Stimulated activated CD4-positive, alpha-beta T cell treated with anti-CD3 and anti-CD28 coated beads, Interleukin-12 subunit alpha, Interleukin-12 subunit beta, amount 100 ng/mL, for 24 hours (primary cell): ENCODE data around the gene FNDC11.
"Not testable (repeated sequence)": the region's sequence is repeated elsewhere in the genome, so short reads cannot be mapped to it uniquely, and the experiment has no call there.

Experiments
- DNase-seq, 2 experiments: peaks; one replicate each; pipeline ENCODE4 v3.0.0-alpha.2; 2020; ENCODE audit warnings: low read depth in 2 of 2

The FNDC11 gene

GRCh38 chr20:63566395-63567135 is 12.6 kb downstream of the FNDC11 start:
- DNase-seq: no peak

DNA sequence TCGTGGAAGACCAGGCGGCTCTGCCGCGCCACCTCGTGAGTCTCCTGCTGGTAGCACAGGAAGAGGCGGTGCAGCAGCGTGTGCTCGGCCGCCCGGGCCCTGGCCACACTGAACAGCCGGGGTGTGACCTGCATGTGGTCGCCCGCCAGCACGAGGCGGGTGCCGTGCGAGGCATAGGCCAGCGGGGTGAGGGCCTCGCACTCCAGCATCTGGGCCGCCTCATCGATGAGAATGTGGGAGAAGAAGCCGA is 13.1 kb downstream of the FNDC11 start:
- no peak for DNase-seq

DNA sequence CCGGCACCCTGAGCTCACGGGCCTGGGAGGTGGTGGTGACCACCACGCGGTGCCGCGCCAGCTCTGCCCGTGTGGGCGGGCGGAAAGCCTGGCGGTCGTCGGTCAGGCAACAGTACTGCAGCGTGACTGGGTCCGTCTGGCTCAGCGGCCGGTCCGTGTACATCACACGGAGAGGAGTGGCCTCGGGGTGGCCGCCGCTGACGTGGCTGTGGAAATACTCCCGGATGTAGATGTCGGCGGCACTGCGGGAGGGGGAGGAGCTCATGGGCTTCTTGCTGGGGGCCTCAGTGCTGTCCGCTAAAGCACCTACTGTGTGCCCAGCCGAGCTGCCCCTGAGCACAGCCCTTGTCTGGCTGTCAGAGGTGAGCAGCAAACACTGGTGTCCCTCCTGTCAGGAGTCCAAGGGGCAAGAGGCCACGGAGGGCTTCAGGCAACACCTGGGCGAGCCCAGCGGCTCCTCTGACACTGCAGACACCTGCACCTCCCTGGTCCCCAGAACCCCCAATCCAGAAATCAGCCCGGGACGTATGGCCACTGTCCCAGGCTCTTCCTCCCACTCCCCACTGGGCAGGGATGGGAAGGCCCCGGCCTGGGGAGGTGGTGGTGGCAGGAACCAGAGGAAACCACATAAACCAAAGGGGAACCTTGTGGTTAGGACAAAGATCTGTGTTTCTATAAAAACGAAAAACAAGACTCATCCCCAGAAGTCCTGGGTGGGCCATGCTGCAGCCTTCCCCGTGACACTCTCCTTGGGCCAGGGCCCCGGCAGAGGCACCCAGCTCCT is 13.6 kb downstream of the FNDC11 start:
- DNase-seq: peak in 1 of 2 experiments; percentile 37

GRCh38 chr20:63568170-63568981 is 14.4 kb downstream of the FNDC11 start:
- DNase-seq: no peak

GRCh38 chr20:63568986-63569949 is 15.3 kb downstream of the FNDC11 start:
- no peak for DNase-seq

DNA sequence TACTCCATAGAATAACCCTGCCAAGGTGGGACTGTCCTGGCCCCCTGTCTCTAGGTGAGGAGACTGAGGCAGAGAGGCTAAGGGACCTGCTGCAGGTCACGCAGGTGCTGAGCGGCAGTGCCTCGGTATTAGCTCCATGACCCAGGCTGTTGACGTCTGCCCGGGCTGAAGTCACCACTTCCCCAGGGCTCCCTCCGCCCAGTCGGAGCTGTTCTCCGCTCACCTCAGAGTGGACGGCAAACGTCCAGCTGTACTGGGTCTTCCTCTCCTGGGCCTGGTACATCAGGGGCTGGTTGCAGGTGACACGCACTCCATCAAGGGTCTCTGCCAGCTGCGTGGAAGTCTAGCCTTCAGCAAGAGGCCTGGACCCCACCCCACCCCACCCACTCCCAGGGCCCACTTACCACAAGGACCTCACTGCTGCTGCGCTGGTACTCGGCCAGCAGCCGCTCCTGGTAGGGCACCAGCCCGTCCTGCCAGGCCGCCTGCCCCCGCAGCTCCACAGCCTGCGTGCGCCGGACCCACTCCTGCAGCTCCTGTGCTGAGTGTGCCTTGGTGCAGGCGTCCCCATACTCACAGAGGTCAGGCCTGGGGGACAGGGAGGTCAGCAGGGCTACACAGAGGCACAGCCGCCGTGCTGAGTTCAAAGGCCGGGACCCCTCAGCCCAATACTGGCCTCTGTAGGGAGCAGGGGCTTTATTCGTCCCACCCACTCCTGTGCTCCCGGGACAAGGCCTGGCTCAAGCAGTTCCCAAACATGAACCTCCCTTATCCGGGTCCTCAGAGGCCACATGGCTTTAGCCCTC is 16.5 kb downstream of the FNDC11 start:
- no peak for DNase-seq

DNA sequence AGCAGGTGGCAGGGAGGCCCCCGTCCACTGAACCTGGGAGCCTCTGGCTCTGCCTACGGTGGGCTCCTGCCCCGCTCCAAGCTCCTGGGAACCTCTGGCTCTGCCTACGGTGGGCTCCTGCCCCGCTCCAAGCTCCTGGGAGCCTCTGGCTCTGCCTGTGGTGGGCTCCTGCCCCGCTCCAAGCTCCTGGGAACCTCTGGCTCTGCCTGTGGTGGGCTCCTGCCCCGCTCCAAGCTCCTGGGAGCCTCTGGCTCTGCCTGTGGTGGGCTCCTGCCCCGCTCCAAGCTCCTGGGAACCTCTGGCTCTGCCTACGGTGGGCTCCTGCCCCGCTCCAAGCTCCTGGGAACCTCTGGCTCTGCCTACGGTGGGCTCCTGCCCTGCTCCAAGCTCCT is 17.1 kb downstream of the FNDC11 start:
- DNase-seq: not testable (repeated sequence)

- no peak for DNase-seq
These were observed 18.3 kb downstream of the FNDC11 start for GRCh38 chr20:63572071-63572787.

DNA sequence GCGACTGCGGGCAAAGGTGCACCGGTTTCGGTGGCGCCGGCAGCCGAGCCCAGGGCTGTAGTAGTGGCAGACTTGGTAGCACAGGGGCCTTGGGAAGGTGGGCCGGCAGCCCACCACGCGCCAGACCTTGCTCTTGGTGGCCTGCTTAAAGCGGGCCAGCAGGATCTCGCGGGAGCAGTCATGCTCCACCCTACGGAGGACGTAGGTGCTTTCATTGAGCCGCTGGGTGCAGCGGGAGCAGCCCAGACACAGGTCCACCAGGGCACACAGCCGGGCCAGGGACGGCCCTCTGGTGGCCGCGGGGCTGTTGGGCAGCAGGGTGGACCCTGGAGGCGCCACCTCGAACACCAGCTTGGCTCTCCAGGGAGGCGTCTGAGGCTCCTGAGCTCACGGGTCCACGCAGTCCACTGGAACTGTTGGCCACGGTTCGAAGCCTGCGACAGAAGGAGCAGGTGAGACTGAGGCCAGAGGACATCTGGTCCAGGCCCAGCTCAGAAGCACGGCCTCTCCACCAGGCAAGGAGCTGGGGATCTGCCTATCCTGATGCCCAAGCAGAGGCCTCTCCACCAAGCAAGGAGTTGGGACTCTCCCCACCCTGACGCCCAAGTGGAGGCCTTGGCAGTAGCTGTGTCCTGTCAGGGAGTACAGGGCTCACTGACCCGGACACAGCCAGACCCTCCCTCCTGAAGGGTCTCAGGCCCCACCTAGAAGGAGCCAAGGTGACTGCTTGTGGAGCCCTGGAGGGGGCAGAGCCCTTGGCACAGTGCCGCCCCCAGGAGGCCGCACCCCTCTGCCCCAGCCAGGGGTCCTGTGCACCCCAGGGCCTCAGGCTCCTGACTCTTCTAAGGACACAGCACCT is 19.1 kb downstream of the FNDC11 start:
- no peak for DNase-seq

DNA sequence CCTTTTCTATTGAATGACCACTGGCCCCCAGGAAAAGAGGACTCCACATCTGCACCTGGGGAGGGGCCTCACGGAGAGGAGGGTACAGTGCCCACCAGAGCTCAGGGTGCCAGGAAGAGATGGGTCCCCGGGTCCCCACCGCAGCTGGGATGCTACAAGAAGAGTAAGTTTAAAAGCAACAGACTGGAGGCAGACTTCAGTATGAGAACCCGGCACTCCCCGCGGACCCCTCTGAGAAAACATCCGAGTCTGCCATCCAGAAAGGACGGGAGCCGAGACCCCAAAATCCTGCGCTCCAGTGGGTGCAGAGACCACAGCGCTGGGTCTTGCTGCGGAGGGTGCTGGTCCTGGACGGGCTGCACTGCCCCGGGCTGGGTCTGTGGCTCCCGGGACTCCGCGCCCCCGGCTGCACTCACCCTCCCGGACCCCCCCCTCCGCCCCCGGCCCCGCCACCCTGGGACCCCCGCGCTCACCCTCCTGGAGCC is 19.7 kb downstream of the FNDC11 start:
- DNase-seq: no peak

DNA sequence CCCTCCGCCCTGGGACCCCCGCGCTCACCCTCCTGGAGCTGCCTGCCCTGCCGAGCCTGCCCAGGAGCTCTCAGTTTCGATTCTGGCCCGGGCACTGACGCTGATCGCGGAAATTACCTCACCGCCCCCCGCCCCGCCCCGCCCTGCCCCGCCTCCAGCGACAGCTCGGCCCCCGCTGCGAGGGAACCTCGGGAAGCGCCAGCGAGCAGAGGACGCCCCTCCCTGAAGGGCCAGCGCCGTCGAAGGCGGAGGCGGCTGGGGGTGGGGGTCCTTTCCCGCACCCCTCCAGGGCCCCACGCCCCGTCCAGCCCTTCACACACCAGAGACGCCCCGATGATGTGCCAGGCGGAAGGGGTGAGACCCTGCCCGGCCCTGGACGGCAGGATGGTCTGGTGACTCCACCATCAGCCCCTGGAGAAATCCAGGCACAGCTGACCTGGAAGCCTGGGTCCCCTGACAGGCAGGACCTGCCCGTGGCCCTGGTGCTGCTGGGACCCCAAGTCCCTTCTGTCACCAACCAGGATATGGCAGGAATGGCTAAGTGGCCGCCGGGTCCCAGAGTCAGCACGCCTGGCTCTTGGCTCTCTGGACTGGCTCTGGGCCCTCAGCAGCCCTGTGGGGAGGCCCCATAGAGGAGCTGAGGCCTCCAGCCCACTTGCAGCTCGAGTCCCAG is 20.3 kb downstream of the FNDC11 start, which contains the start of gene HELZ2:
Gene HELZ2 (minus strand): TSS at position 84 of the 673 bp plus-strand sequence. CDS start 1,854 bp downstream, outside the sequence.
- DNase-seq: peak in 1 of 2 experiments; percentile 35

GRCh38 chr20:63574829-63575743 is 21.1 kb downstream of the FNDC11 start:
- DNase-seq: no peak

GRCh38 chr20:63576311-63576710 is 22.4 kb downstream of the FNDC11 start:
- DNase-seq: no peak

DNA sequence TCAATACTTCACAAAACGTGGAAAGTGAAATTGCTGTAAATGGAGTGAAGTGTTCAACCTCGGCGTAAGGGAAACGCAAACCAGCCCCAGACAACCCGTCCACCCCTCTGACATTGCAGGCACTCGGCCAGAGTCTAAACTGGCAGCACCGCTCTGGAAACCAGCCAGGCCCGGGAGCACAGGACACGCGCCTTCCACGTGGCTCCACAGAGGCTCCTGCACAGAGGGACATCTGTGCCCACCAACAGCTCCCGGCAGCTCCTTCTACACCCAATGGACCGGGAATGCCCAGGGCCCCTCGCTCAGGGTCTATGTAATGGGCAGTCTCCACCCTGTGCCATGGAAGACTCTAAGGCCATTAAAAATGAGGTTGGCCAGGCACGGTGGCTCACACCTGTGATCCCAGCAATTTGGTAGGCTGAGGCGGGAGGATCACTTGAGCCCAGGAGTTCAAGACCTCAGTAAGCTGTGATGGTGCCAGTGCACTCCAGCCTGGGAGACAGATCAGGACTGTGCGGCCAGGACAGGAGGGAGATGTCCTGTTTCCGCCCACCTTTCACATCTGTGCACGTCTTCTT is 23.4 kb downstream of the FNDC11 start:
- no peak for DNase-seq

- DNase-seq: no peak
These were observed 24.5 kb downstream of the FNDC11 start for GRCh38 chr20:63578224-63579016.
